ENCODE data around the gene ASCL2. TPM values are rescaled to one million over a fixed set of nuclear protein-coding genes. Genes with fewer than 3 reads are reported as not detected.

The ASCL2 gene
- total and polyA plus RNA-seq, 7 donors = 0.03 to 0.08 TPM; not detected in 5

GRCh38 chr11:2258501-2259465 is 11.6 kb downstream of the ASCL2 start:
- ATAC-seq = no peak
- Histone ChIP-seq H3K36me3 (ENCODE audit: insufficient read depth in 1 of 2, low read depth in 1 of 2) (no peaks in the 10 kb centered on the region), H3K27me3 (ENCODE audit: insufficient read depth in 3 of 3, low read length in 2 of 3) (peaks cover 0 to 46% (median 6%) of the 10 kb centered on the region in 3 donors), H3K4me3 (no peak overlapping the region), H3K9me3 (no peaks in the 10 kb centered on the region), H3K4me1 (no peaks in the 10 kb centered on the region), H3K27ac (no peak overlapping the region)
- DNase-seq = peak in 1 of 2 donors; percentile 37
- no peak for TF ChIP-seq CTCF (IDR thresholded peaks at IDR 0.05)
- intact Hi-C loops (cut with DNase I) = no loop called here
- WGBS, 3 donors = 82 to 90% (median 85%) methylated on average over 29 of the region's 29 CpGs

- H3K27me3 ChIP-seq (ENCODE audit: insufficient read depth in 3 of 3, low read length in 2 of 3) = peaks cover 0 to 33% (median 6%) of the 10 kb centered on the region in 3 donors
- intact Hi-C loops (cut with DNase I) = no loop called here
- no peak overlapping the region for H3K4me3 ChIP-seq
- TF ChIP-seq CTCF (IDR thresholded peaks at IDR 0.05) = no peak
- H3K36me3 ChIP-seq (ENCODE audit: insufficient read depth in 1 of 2, low read depth in 1 of 2) = no peaks in the 10 kb centered on the region
- H3K27ac ChIP-seq = no peak overlapping the region
- WGBS, 3 donors = 87 to 88% (median 88%) methylated on average over 23 to 31 of the region's 31 CpGs
- no peak for ATAC-seq
- no peaks in the 10 kb centered on the region for H3K4me1 ChIP-seq
- peak in 1 of 2 donors; percentile 48 for DNase-seq
- H3K9me3 ChIP-seq = no peaks in the 10 kb centered on the region
Observed at GRCh38 chr11:2256951-2257700, 13.3 kb downstream of the ASCL2 start.

GRCh38 chr11:2256293-2256913 is 14.0 kb downstream of the ASCL2 start:
- no peak for DNase-seq
- peaks cover 0 to 26% (median 6%) of the 10 kb centered on the region in 3 donors for H3K27me3 ChIP-seq (ENCODE audit: insufficient read depth in 3 of 3, low read length in 2 of 3)
- no peak overlapping the region for H3K4me3 ChIP-seq
- intact Hi-C loops (cut with DNase I) = no loop called here
- no peaks in the 10 kb centered on the region for H3K4me1 ChIP-seq
- no peaks in the 10 kb centered on the region for H3K9me3 ChIP-seq
- WGBS, 3 donors = 78 to 83% (median 83%) methylated on average over 14 of the region's 14 CpGs
- no peak for ATAC-seq
- no peaks in the 10 kb centered on the region for H3K36me3 ChIP-seq (ENCODE audit: insufficient read depth in 1 of 2, low read depth in 1 of 2)
- TF ChIP-seq CTCF (IDR thresholded peaks at IDR 0.05) = no peak
- no peak overlapping the region for H3K27ac ChIP-seq

GRCh38 chr11:2252018-2252417 is 18.4 kb downstream of the ASCL2 start:
- Histone ChIP-seq H3K36me3 (ENCODE audit: insufficient read depth in 1 of 2, low read depth in 1 of 2) (no peaks in the 10 kb centered on the region), H3K4me3 (no peak overlapping the region), H3K4me1 (no peaks in the 10 kb centered on the region), H3K27ac (no peak overlapping the region), H3K9me3 (no peaks in the 10 kb centered on the region), H3K27me3 (ENCODE audit: insufficient read depth in 3 of 3, low read length in 2 of 3) (peaks cover 0 to 12% (median 0%) of the 10 kb centered on the region in 3 donors)
- no peak for TF ChIP-seq CTCF (IDR thresholded peaks at IDR 0.05)
- intact Hi-C loops (cut with DNase I) = no loop called here
- DNase-seq = no peak
- 84 to 89% (median 87%) methylated on average over 6 of the region's 6 CpGs for WGBS, 3 donors
- no peak for ATAC-seq

Data from psoas muscle (tissue), 8 donors.